ENCODE results near the gene CITED4.

DNA sequence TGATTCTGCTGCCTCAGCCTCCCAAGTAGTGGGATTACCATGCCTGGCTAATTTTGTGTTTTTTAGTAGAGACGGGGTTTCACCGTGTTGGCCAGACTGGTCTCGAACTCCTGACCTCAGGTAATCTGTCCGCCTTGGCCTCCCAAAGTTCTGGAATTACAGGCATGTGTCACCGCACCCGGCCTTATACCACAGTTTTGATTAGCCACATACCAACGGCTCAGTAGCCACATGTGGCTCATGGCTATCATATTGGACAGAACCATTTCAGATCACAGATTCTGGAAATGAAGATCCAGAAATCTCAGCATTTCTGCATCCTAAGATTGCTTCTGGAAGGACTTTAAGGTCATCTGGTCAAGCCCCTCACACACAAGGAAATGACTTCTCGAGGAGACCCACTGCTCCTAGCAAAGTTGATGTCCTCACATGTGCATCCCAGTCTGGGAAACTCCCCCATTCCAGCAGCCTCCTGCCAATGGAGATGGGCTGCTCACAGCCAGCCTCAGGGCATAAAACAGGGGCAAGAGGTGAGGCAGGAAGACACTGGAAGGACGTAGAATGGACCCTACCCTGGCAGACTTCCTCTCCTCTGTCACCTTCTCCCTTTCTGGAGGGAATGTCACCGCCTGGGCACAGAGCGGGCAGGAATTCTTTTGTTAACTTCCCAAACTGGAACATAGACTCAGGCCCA is 17.5 kb upstream of the CITED4 start:
- TF ChIP-seq POLR2A (IDR thresholded peaks at IDR 0.05), result no peak
- TF ChIP-seq, protein P1, sequence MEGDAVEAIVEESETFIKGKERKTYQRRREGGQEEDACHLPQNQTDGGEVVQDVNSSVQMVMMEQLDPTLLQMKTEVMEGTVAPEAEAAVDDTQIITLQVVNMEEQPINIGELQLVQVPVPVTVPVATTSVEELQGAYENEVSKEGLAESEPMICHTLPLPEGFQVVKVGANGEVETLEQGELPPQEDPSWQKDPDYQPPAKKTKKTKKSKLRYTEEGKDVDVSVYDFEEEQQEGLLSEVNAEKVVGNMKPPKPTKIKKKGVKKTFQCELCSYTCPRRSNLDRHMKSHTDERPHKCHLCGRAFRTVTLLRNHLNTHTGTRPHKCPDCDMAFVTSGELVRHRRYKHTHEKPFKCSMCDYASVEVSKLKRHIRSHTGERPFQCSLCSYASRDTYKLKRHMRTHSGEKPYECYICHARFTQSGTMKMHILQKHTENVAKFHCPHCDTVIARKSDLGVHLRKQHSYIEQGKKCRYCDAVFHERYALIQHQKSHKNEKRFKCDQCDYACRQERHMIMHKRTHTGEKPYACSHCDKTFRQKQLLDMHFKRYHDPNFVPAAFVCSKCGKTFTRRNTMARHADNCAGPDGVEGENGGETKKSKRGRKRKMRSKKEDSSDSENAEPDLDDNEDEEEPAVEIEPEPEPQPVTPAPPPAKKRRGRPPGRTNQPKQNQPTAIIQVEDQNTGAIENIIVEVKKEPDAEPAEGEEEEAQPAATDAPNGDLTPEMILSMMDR (IDR thresholded peaks at IDR 0.05), result no peak
